VCaP (cell line): ENCODE measurements around the gene GAPDH.

ENCODE experiments used
- H3K27ac ChIP-seq: fragments of 450-650 bp; 2 replicates; pipeline ENCODE4 v1.5.1; 2017
- TF ChIP-seq, protein P1 (sequence below): fragments of 450-650 bp; conservative IDR thresholded peaks from 2 replicates; pipeline ENCODE4 v1.5.1; 2017; ENCODE audit warnings: mild to moderate bottlenecking, moderate library complexity

The GAPDH gene

DNA sequence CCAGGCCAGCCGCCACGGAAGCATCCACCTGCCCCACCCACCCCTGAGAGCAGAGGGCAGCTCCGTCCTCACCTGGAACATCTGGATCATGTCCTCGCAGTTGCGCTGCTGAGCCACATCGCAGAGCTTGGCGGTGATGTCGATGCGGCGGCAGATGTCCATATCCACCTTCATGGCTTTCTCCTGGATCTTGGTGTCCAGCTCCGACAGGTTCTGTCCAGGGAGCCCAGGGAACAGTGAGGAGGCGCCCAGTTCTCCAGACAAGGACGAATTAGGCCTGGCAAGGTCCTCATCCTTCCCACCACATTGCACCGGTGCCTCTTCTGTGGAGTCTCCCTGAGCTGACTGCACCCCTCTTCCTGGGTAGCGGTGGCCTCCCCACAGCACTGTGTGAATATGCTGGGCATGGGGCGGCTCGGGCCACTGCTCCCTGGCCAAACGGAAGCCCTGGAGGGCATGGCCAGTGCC, 15.4 kb downstream of the GAPDH start:
- TF ChIP-seq, protein P1, sequence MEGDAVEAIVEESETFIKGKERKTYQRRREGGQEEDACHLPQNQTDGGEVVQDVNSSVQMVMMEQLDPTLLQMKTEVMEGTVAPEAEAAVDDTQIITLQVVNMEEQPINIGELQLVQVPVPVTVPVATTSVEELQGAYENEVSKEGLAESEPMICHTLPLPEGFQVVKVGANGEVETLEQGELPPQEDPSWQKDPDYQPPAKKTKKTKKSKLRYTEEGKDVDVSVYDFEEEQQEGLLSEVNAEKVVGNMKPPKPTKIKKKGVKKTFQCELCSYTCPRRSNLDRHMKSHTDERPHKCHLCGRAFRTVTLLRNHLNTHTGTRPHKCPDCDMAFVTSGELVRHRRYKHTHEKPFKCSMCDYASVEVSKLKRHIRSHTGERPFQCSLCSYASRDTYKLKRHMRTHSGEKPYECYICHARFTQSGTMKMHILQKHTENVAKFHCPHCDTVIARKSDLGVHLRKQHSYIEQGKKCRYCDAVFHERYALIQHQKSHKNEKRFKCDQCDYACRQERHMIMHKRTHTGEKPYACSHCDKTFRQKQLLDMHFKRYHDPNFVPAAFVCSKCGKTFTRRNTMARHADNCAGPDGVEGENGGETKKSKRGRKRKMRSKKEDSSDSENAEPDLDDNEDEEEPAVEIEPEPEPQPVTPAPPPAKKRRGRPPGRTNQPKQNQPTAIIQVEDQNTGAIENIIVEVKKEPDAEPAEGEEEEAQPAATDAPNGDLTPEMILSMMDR, result no peak
- H3K27ac ChIP-seq, result no peak overlapping the region

DNA sequence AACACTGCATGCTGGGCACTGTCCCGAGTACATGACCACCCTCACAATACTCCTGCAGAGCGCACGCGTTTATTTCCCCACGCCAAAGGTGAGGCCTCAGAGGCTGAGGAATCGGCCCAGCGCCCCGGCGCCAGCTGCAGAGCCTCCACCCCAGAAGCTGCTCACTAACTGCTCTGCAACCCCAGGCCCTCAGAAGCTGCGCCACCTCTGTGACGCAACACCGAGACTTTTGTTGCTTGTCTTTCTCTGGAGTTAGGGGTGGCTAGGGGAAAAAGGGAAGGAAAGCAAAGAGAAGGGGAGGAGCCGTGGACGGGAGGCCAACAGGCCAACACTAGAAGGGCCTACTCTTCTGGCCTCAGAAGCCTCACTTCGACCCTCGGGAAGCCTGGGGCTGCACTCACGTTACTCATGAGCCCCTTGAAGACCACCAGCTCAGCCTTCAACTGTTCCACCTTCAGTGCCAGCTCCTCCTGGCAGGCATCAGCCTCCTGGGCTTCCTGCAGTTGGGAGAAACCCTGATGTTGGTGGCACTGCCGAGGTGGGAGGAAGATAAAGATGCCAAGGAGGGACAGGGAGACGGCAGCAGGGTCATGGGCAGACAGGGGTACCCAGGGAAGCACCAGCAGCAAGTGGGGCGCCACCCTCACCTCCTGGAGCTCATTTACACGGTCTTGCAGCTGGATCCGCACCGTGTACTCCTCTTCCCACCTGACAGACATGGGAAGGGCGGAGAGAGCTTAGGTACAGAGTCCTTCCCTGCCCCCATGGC, 16.2 kb downstream of the GAPDH start:
- H3K27ac ChIP-seq, result no peak overlapping the region
- TF ChIP-seq, protein P1, result no peak

DNA sequence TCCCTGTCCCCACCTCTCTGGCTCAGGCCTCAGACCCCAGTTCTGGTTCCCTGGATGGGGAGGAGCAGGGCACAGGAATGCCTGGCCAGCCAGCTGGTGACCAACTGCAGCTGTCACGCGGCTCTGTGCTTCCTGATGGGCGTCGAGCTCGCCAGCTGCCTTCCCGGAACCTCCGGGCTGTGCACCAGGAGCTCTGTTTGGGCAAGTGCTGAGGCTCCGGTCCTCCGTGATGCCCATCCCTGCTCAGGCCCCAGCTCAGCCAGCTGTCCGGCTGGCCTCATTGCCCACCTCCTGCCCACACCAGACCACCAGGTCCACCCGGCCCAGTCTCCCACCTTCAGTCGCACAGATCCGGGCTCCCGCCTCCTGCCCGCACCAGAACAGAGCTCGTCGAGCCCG, 16.7 kb downstream of the GAPDH start:
- H3K27ac ChIP-seq, result no peak overlapping the region
- TF ChIP-seq, protein P1, result no peak

DNA sequence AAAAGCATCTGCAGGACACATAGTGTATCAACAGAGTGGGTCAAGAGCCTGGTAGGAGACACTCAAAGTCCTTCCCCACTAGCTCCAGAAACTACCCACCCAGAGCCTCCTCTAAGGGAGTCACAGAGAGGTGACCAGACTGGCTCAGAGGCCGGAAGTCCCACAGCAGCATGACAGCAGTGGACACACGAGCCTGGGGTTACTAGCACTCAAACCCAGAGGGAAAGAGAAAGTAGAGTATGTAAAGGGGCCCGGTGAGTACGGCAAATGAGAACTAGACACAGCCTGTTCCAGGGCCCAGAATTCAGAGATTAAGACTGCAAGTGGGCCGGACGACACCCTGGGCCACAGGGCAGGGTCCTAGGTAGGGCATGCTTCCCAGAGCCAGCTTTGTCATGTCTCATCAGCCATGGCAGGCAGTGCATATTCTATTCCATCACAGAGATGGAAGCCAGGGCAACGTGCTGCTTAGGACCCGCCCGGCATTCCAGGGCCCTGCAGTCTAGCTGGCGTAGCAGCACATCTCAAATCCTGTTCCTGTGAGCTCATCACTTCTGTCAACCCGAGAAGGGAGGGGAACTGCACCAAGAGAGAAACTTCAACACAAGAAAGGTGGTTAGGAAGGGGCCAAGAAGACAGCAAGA, 17.3 kb downstream of the GAPDH start:
- TF ChIP-seq, protein P1, result no peak
- H3K27ac ChIP-seq, result no peak overlapping the region; the same call in 1 of the 2 replicates

DNA sequence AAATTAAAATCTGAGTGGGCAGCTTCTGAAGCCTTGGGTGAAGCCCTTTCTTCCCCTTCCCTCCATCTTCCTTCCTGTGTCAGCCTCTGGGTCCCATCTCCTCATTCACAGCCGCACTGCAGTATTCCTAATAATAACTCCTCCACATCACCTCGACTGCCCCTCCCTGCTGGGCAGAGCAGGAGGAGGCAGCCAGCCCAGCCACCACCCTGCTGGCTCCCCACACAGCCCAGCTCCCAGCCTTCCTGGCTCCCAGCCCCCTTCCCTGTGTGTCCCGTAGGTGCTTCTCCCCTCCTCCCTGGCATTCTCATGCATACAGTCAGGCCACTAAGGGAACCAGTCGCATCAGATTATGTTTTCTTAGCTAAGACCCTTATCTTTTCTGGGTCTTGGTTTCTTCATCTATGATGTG, 17.8 kb downstream of the GAPDH start:
- peak overlapping the region; percentile 47; the same call in 1 of the 2 replicates for H3K27ac ChIP-seq
- TF ChIP-seq, protein P1, result no peak

DNA sequence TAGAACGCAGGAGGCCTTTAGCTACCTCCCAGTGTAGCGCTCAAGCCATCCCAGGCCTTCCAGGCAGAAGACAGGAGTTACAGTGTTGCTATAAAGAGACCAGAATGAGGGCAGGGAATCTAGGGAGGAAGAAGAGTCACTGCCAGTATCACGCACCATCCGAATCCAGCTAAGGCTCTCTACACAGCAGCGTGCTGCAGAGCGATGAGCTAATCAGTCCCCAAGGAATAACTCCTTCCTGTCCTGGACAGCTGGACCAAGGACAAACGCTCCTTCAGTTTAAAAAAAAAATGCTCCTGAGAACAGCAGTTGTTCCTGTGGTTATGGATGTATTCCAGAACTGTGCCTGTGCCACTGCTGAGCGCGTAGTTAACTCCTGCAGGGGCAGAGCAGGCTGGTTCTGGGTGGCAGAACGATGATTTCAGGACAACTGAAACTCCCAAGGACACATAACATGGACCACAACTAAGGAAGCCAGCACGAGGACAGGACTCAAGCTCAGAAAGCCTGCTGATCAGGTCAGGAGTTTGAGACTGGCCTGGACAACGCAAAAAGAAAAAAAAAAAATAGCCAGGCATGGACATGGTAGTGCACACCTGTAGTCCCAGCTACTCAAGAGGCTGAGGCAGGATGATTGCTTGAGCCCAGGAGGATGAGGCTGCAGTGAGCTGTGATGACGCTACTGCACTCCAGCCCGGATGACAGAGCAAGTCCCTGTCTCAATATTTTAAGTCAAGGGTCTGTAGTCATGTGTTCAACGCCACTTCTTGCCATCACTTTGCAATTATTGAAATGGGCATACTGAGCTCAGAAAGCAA, 18.9 kb downstream of the GAPDH start:
- H3K27ac ChIP-seq, result peak overlapping the region; percentile 47
- TF ChIP-seq, protein P1, result no peak
